Renal cortical epithelial cell (primary cell): ENCODE measurements around the gene SIL1. TPM values are rescaled to one million over a fixed set of nuclear protein-coding genes. Genes with fewer than 3 reads are reported as not detected.

Source experiments
- DNase-seq: peaks from one replicate; pipeline ENCODE4 v3.0.0-alpha.2; 2011; ENCODE audit warnings: low read depth
- total RNA-seq: library from RNA; depleted of rRNA; stranded (reverse); fragments of >200 nt; gene quantifications from 2 replicates; pipeline ENCODE4 v1.2.3, GENCODE V29; 2014

The SIL1 gene
- total RNA-seq, 1 donor from 2014 or later: 59.7 TPM

- DNase-seq: no peak
Measured at GRCh38 chr5:138926257-138926656, 271.9 kb downstream of the SIL1 start.

GRCh38 chr5:138925090-138925635, 273.0 kb downstream of the SIL1 start:
- no peak for DNase-seq

GRCh38 chr5:138922494-138922893, 275.7 kb downstream of the SIL1 start:
- no peak for DNase-seq

- peak; percentile 15 for DNase-seq
Measured at GRCh38 chr5:138921362-138921761, 276.8 kb downstream of the SIL1 start.

GRCh38 chr5:138920181-138920580, 278.0 kb downstream of the SIL1 start:
- no peak for DNase-seq

GRCh38 chr5:138918686-138919085, 279.5 kb downstream of the SIL1 start:
- DNase-seq: no peak

- no peak for DNase-seq
Measured at GRCh38 chr5:138914338-138914737, 283.8 kb downstream of the SIL1 start.

GRCh38 chr5:138913773-138914172, 284.4 kb downstream of the SIL1 start:
- no peak for DNase-seq

- no peak for DNase-seq
Measured at GRCh38 chr5:138912093-138912492, 286.1 kb downstream of the SIL1 start.

GRCh38 chr5:138911441-138911840, 286.7 kb downstream of the SIL1 start:
- no peak for DNase-seq

- DNase-seq: no peak
Measured at GRCh38 chr5:138910546-138911185, 287.5 kb downstream of the SIL1 start.

- no peak for DNase-seq
Measured at GRCh38 chr5:138909734-138910133, 288.4 kb downstream of the SIL1 start.

GRCh38 chr5:138905541-138905940, 292.6 kb downstream of the SIL1 start:
- peak; percentile 85 for DNase-seq

GRCh38 chr5:138903130-138903775, 294.9 kb downstream of the SIL1 start:
- peak; percentile 28 for DNase-seq

GRCh38 chr5:138901716-138902115, 296.5 kb downstream of the SIL1 start:
- peak; percentile 23 for DNase-seq

GRCh38 chr5:138900281-138900965, 297.7 kb downstream of the SIL1 start:
- DNase-seq: peak; percentile 41

- no peak for DNase-seq
Measured at GRCh38 chr5:138898742-138899141, 299.4 kb downstream of the SIL1 start.

GRCh38 chr5:138898299-138898698, 299.9 kb downstream of the SIL1 start:
- DNase-seq: peak; percentile 42
